ENCODE results near the gene FBLN2.

- TF ChIP-seq CTCF (IDR thresholded peaks at IDR 0.05) (no peak), POLR2A (IDR thresholded peaks at IDR 0.05) (no peak), POLR2AphosphoS5 (IDR thresholded peaks at IDR 0.05) (no peak)
Measured at GRCh38 chr3:13569201-13569600, 20.3 kb downstream of the FBLN2 start.
